GM12878 (cell line): Measurements from ENCODE around the gene CELA3B.
"Not testable (repeated sequence)": the region's sequence is repeated elsewhere in the genome, so short reads cannot be mapped to it uniquely, and the experiment has no call there.

Experiments used
- CEBPZ ChIP-seq: fragments of 150-350 bp; IDR thresholded peaks from 2 replicates; pipeline ENCODE4 v1.6.1; 2016; ENCODE audit warnings: low read depth, low read length
- CTCF ChIP-seq, 3 experiments: IDR thresholded peaks in 2 of 3; conservative IDR thresholded peaks in 1 of 3; 2 replicates each; pipeline ENCODE4 v1.5.1; 2011; ENCODE audit warnings: low read depth in 3 of 3, low read length in 3 of 3, mild to moderate bottlenecking in 3 of 3, control low read depth in 2 of 3, moderate library complexity in 2 of 3, inconsistent platforms in 1 of 3, mixed read lengths in 1 of 3; ENCODE audit not compliant: control insufficient read depth in 2 of 3, insufficient read depth in 1 of 3; ENCODE audit errors: extremely low read depth in 1 of 3
- EGR1 ChIP-seq, 2 experiments: IDR thresholded peaks; 1 replicate in 1 of 2; 2 replicates in 1 of 2; pipeline ENCODE4 v1.6.1; 2011 to 2012; ENCODE audit warnings: low read depth in 2 of 2, low read length in 2 of 2, borderline replicate concordance in 1 of 2, mild to moderate bottlenecking in 1 of 2, moderate library complexity in 1 of 2
- EP300 ChIP-seq, 2 experiments: fragments of 150-350 bp in 1 of 2; IDR thresholded peaks; 2 replicates each; pipeline ENCODE4 v1.6.1; 2011 to 2012; ENCODE audit warnings: low read depth in 2 of 2, low read length in 2 of 2, borderline replicate concordance in 1 of 2, improper control_type of control experiment in 1 of 2, inconsistent platforms in 1 of 2; ENCODE audit not compliant: control insufficient read depth in 1 of 2
- MTA3 ChIP-seq: IDR thresholded peaks from 2 replicates; pipeline ENCODE4 v1.6.1; 2012; ENCODE audit warnings: low read length, inconsistent platforms, borderline replicate concordance
- POLR2A ChIP-seq: IDR thresholded peaks from 2 replicates; pipeline ENCODE4 v1.6.1; 2011; ENCODE audit warnings: low read depth, mild to moderate bottlenecking, low read length
- POLR2AphosphoS2 ChIP-seq: IDR thresholded peaks from 2 replicates; pipeline ENCODE4 v1.6.1; 2011; ENCODE audit warnings: low read depth, mild to moderate bottlenecking, low read length, improper control_type of control experiment, moderate library complexity

- TF ChIP-seq MTA3; POLR2AphosphoS2; CTCF (IDR thresholded peaks at IDR 0.05 in 2 of 3, conservative IDR thresholded peaks at IDR 0.05 in 1 of 3; ENCODE audit: control insufficient read depth in 2 of 3, extremely low read depth in 1 of 3, insufficient read depth in 1 of 3, low read depth in 3 of 3, low read length in 3 of 3); CEBPZ; POLR2A; EGR1 (IDR thresholded peaks at IDR 0.05; ENCODE audit: borderline replicate concordance in 1 of 2, low read depth in 2 of 2, low read length in 2 of 2); EP300 (IDR thresholded peaks at IDR 0.05; ENCODE audit: borderline replicate concordance in 1 of 2, control insufficient read depth in 1 of 2, low read depth in 2 of 2, low read length in 2 of 2): not testable (repeated sequence)
Measured at GRCh38 chr1:21976703-21977239, at the start of gene CELA3B.
